Kidney (tissue), 14 donors: ENCODE measurements around the gene IFIT1B. TPM values are rescaled to one million over a fixed set of nuclear protein-coding genes. Genes with fewer than 3 reads are reported as not detected.

Source experiments
- DNase-seq, 5 donors: peaks; one replicate each; pipeline ENCODE4 v3.0.0-alpha.2; 2013 to 2020
- FAIRE-seq: peaks from 2 replicates; lab custom pipeline; 2012; peaks lifted over from hg19 to GRCh38; lab: Jason Lieb, UNC
- H3K27ac ChIP-seq, 2 donors: one replicate each; pipeline ENCODE4 v1.7.0; 2013; ENCODE audit warnings: low read depth in 2 of 2, low read length in 2 of 2, inconsistent platforms in 1 of 2
- H3K27me3 ChIP-seq: one replicate; pipeline ENCODE4 v1.7.1; 2013; ENCODE audit warnings: low read length, inconsistent platforms; ENCODE audit not compliant: control insufficient read depth, insufficient read depth
- H3K36me3 ChIP-seq, 3 donors: one replicate each; pipeline versions ENCODE4 v1.7.0 to v1.7.1; 2013; ENCODE audit warnings: low read length in 3 of 3, control low read depth in 1 of 3, inconsistent platforms in 1 of 3; ENCODE audit not compliant: insufficient read depth in 3 of 3, control insufficient read depth in 2 of 3
- H3K4me1 ChIP-seq, 3 donors: one replicate each; pipeline versions ENCODE4 v1.7.0 to v1.7.1; 2013; ENCODE audit warnings: low read length in 3 of 3, inconsistent platforms in 1 of 3, low read depth in 1 of 3; ENCODE audit not compliant: control insufficient read depth in 2 of 3, insufficient read depth in 2 of 3
- H3K4me3 ChIP-seq, 3 donors: one replicate each; pipeline versions ENCODE4 v1.7.0 to v1.8.1; 2013; ENCODE audit warnings: low read length in 3 of 3, control low read depth in 1 of 3, inconsistent platforms in 1 of 3
- H3K9ac ChIP-seq, 3 donors: one replicate each; pipeline versions ENCODE4 v1.7.0 to v1.7.1; 2013; ENCODE audit warnings: low read length in 3 of 3, control low read depth in 1 of 3, inconsistent platforms in 1 of 3
- H3K9me3 ChIP-seq, 3 donors: one replicate each; pipeline versions ENCODE4 v1.7.0 to v1.7.1; 2013; ENCODE audit warnings: low read length in 3 of 3, control low read depth in 1 of 3, inconsistent platforms in 1 of 3; ENCODE audit not compliant: control insufficient read depth in 2 of 3, insufficient read depth in 1 of 3
- CTCF ChIP-seq: IDR thresholded peaks from 3 replicates; pipeline ENCODE4 v1.5.1; 2012; ENCODE audit warnings: mild to moderate bottlenecking, moderate library complexity, borderline replicate concordance; ENCODE audit not compliant: insufficient read depth; ENCODE audit errors: extremely low read depth
- intact Hi-C: fragments of 100-400 bp; cut with DNase I; formaldehyde crosslinking; loops from one replicate; pipeline ENCODE4 v1.11.1; 2022
- polyA plus RNA-seq: library from polyadenylated mRNA; stranded (reverse); fragments of 350-450 nt; fragmentation: Illumina TruSeq; extraction: RNeasy Lipid Tissue Mini Kit (QIAGEN cat#74804); gene quantifications from one replicate; pipeline ENCODE4 v1.2.3, GENCODE V29; 2014; ENCODE audit warnings: low read depth, low replicate concordance; ENCODE audit not compliant: insufficient read depth
- total RNA-seq: library from RNA; stranded (reverse); fragmentation: NEBNext Ultra II Directional; extraction: Animal tissue kit (Norgen Biotek cat#: 25700); gene quantifications from one replicate; pipeline ENCODE4 v1.2.1, GENCODE V29; 2021
- donor health status: control.
- donor health status: control.
- donor health status: control.
- donor health status: control.
- donor health status: control.
- donor health status: DM: yes; HTN: yes; CAD: no.
- donor health status: Normal renal cell carcinoma (clear cell type).

The IFIT1B gene
- total and polyA plus RNA-seq, 2 donors from 2014 or later, result not detected

DNA sequence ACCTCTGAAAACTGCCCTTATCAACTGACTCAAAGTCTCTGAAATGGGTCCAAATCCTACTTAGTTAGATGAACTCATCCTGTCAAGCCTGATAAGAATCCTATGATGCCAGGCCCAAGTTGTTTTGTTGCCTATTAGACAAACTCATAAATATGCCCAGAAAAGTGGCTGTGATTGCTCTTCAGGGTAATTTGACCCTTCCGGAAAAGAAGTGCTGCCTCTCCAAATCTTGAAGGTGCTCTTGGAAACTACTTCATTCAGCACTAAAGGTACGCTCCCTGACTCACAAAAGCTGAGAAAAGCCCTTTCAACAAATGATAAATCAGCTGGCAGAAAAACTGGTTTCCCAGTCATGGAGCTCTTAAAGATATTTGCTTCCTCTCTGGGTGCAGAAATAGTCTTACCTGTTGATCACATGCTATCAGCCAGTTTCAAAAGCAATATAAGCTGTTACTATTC is 43.2 kb downstream of the IFIT1B start:
- no peak for DNase-seq
- Histone ChIP-seq H3K4me1 (peaks cover 0 to 19% (median 6%) of the 10 kb centered on the region in 3 donors), H3K9ac (no peak overlapping the region), H3K27me3 (no peaks in the 10 kb centered on the region), H3K9me3 (no peaks in the 10 kb centered on the region), H3K4me3 (no peak overlapping the region), H3K27ac (no peak overlapping the region), H3K36me3 (peaks cover 0 to 14% (median 12%) of the 10 kb centered on the region in 3 donors)
- no peak for TF ChIP-seq CTCF
- no peak for FAIRE-seq
- intact Hi-C loops, result no loop called here

DNA sequence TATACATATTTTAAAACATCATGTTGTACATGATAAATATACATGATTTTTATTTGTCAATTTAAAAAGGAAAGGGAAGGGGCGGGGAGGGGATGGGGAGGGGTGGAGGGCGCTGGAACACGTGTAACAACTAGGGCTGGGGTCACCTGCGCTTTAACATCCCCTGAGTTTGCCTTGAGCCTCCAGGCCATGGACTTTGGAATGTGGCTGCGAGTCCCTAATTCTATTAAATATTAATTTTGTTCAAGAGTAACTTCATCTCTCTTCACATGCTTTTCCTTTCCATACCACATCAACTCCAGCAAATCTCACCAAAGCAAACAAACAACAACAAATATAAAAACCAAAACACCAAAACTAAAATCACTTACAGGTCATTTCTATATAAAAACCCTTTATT is 47.1 kb downstream of the IFIT1B start:
- peaks cover 0 to 8% (median 3%) of the 10 kb centered on the region in 3 donors for H3K36me3 ChIP-seq
- peak; percentile 45 for FAIRE-seq
- DNase-seq, result peak in 3 of 5 donors; percentile 51 to 69 (median 51)
- H3K9ac ChIP-seq, result peak overlapping the region in 1 of 3 donors; percentile 42
- peak overlapping the region in 1 of 2 donors; percentile 83 for H3K27ac ChIP-seq
- no peak for TF ChIP-seq CTCF
- no peak overlapping the region for H3K4me3 ChIP-seq
- intact Hi-C loops, result loop anchor here (5.0 kb wide), 1 partner anchor 137 kb away; no protein-coding TSS in a partner anchor
- no peaks in the 10 kb centered on the region for H3K9me3 ChIP-seq
- H3K4me1 ChIP-seq, result peaks cover 0 to 38% (median 4%) of the 10 kb centered on the region in 3 donors
- no peaks in the 10 kb centered on the region for H3K27me3 ChIP-seq

DNA sequence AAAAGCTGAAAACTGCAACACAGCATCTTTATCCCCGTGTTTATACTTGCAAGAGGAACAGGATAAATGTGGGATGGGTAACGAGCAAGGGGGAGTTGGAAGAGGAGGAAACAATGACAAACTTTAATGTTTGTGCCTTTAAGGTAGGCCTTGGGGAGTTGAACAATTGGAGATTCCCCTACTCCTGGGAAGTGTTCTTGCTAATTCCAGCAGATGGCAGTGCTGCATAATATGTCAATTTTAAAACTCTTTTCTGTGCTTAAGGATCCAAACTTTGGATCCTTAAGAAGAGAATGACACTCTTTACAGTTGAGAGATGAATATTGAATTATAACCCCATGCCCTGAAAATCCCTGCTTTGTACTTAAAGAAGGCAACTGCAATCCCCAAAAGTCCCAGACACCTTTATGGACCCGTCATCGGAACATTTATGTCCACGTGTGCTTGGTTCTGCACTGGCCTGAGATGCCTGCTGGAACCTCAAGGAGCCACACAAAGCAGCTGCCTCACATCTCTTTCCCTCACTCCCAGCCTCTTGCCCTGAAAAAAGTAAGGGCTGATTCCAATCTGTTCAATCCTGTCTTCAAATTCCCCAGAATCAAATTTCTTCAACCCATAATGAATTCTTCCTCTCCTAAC is 48.5 kb downstream of the IFIT1B start:
- H3K4me1 ChIP-seq, result peaks cover 0 to 38% (median 4%) of the 10 kb centered on the region in 3 donors
- peak in 3 of 5 donors; percentile 19 to 81 (median 81) for DNase-seq
- no peaks in the 10 kb centered on the region for H3K27me3 ChIP-seq
- no peak overlapping the region for H3K4me3 ChIP-seq
- no peaks in the 10 kb centered on the region for H3K9me3 ChIP-seq
- TF ChIP-seq CTCF, result peak; percentile 84
- H3K36me3 ChIP-seq, result peaks cover 0 to 3% (median 3%) of the 10 kb centered on the region in 3 donors
- intact Hi-C loops, result loop anchor here (5.0 kb wide), 1 partner anchor 136 kb away; no protein-coding TSS in a partner anchor
- peak overlapping the region in 2 of 3 donors; percentile 16 to 42 for H3K9ac ChIP-seq
- H3K27ac ChIP-seq, result peak overlapping the region; percentile 21 to 58
- peak; percentile 71 for FAIRE-seq
